ENCODE data around the gene EFNA1.

Gene EFNA1

GRCh38 chr1:155134880-155135414, 7.3 kb downstream of the EFNA1 start (continued):
- TF ChIP-seq BCL6B (tag by site-specific recombination; IDR thresholded peaks at IDR 0.05) (no peak), ZNF510 (tag by site-specific recombination; IDR thresholded peaks at IDR 0.05; ENCODE audit: insufficient replicate concordance) (no peak), ZNF404 (tag by site-specific recombination; IDR thresholded peaks at IDR 0.05) (no peak), ZFP3 (tag by site-specific recombination; IDR thresholded peaks at IDR 0.05; ENCODE audit: low read depth) (no peak), WT1 (tag by site-specific recombination; IDR thresholded peaks at IDR 0.05) (peak; percentile 44; the same call in 1 of the 2 replicates), ZNF529 (tag by site-specific recombination; IDR thresholded peaks at IDR 0.05; ENCODE audit: insufficient replicate concordance) (no peak), ZFP69B (tag by site-specific recombination; IDR thresholded peaks at IDR 0.05) (no peak), ZNF169 (tag by site-specific recombination; IDR thresholded peaks at IDR 0.05) (no peak), ZNF621 (tag by site-specific recombination; IDR thresholded peaks at IDR 0.05) (no peak), ZNF548 (tag by site-specific recombination; IDR thresholded peaks at IDR 0.05) (no peak), ZNF398 (tag by site-specific recombination; IDR thresholded peaks at IDR 0.05) (no peak; the same call in 1 of the 2 replicates), ZNF501 (tag by site-specific recombination; IDR thresholded peaks at IDR 0.05) (no peak; the same call in 1 of the 2 replicates), ZNF23 (tag by site-specific recombination; IDR thresholded peaks at IDR 0.05; ENCODE audit: borderline replicate concordance) (no peak), ZEB2 (tag by site-specific recombination; IDR thresholded peaks at IDR 0.05) (no peak), CTCF (tag by site-specific recombination; IDR thresholded peaks at IDR 0.05) (no peak), REPIN1 (tag by site-specific recombination; IDR thresholded peaks at IDR 0.05; ENCODE audit: low read depth) (no peak), ZNF146 (tag by site-specific recombination; IDR thresholded peaks at IDR 0.05) (no peak), IKZF3 (tag by site-specific recombination; IDR thresholded peaks at IDR 0.05) (peak; percentile 24; the same call in 1 of the 2 replicates), MEIS1 (CRISPR knock-in tag; IDR thresholded peaks at IDR 0.05; ENCODE audit: borderline replicate concordance) (no peak), ZNF155 (tag by site-specific recombination; IDR thresholded peaks at IDR 0.05) (no peak), ZNF473 (tag by site-specific recombination; IDR thresholded peaks at IDR 0.05) (no peak), ZNF302 (tag by site-specific recombination; IDR thresholded peaks at IDR 0.05; ENCODE audit: low read depth) (no peak), GLI4 (tag by site-specific recombination; IDR thresholded peaks at IDR 0.05) (no peak), ZFP37 (tag by site-specific recombination; IDR thresholded peaks at IDR 0.05) (no peak; the same call in 1 of the 2 replicates), ZNF350 (tag by site-specific recombination; IDR thresholded peaks at IDR 0.05) (no peak), ZNF677 (tag by site-specific recombination; IDR thresholded peaks at IDR 0.05) (no peak), ZBTB1 (tag by site-specific recombination; IDR thresholded peaks at IDR 0.05) (no peak), ZNF585B (tag by site-specific recombination; IDR thresholded peaks at IDR 0.05) (no peak), HOXC10 (CRISPR knock-in tag; IDR thresholded peaks at IDR 0.05) (no peak), ZNF148 (tag by site-specific recombination; IDR thresholded peaks at IDR 0.05; ENCODE audit: borderline replicate concordance) (no peak), ZNF140 (tag by site-specific recombination; IDR thresholded peaks at IDR 0.05) (no peak), ZNF18 (tag by site-specific recombination; IDR thresholded peaks at IDR 0.05) (no peak), BCL11B (tag by site-specific recombination; IDR thresholded peaks at IDR 0.05; ENCODE audit: low read depth) (no peak), ZBTB21 (tag by site-specific recombination; IDR thresholded peaks at IDR 0.05) (peak; percentile 72)

All from HEK293 (cell line).